SU-DHL-6 (cell line): ENCODE results near the gene ASTN2.

Experiments
- H2AFZ ChIP-seq: fragments of 200-600 bp; sonication (generic); 2 replicates; pipeline ENCODE4 v1.6.1; 2014; ENCODE audit warnings: low read depth, mild to moderate bottlenecking, moderate library complexity, mixed read lengths, antibody characterized with exemption, low read length; ENCODE audit not compliant: severe bottlenecking
- H3F3A ChIP-seq: fragments of 200-600 bp; shearing (Covaris generic); 2 replicates; pipeline ENCODE4 v1.6.0; 2016; ENCODE audit warnings: antibody characterized with exemption, mild to moderate bottlenecking; ENCODE audit not compliant: insufficient read depth
- H3K27ac ChIP-seq: fragments of 200-600 bp; sonication (generic); 2 replicates; pipeline ENCODE4 v1.5.1; 2016; ENCODE audit warnings: low read depth, mild to moderate bottlenecking, low read length, moderate library complexity, mixed read lengths
- H3K27me3 ChIP-seq: fragments of 200-600 bp; sonication (generic), shearing (Covaris generic); 2 replicates; pipeline ENCODE4 v1.6.0; 2014; ENCODE audit warnings: mild to moderate bottlenecking, low read length
- H3K36me3 ChIP-seq: fragments of 200-600 bp; sonication (generic); 2 replicates; pipeline ENCODE4 v1.6.1; 2014; ENCODE audit warnings: mild to moderate bottlenecking, low read length, mixed read lengths
- H3K4me2 ChIP-seq: fragments of 300-600, 200-600 bp; shearing (Covaris generic), sonication (generic); 2 replicates; pipeline ENCODE4 v1.6.0; 2014; ENCODE audit warnings: low read length, low read depth, mild to moderate bottlenecking; ENCODE audit not compliant: poor library complexity, severe bottlenecking
- H3K4me3 ChIP-seq: fragments of 200-600 bp; sonication (generic); 2 replicates; pipeline ENCODE4 v1.5.1; 2014; ENCODE audit warnings: antibody characterized with exemption, low read length, mild to moderate bottlenecking, mixed read lengths; ENCODE audit not compliant: insufficient read depth, poor library complexity, severe bottlenecking
- H3K79me2 ChIP-seq: fragments of 200-600 bp; sonication (generic); 2 replicates; pipeline ENCODE4 v1.6.1; 2014; ENCODE audit warnings: mild to moderate bottlenecking, low read length, moderate library complexity; ENCODE audit not compliant: insufficient read depth
- H3K9ac ChIP-seq: fragments of 200-600 bp; sonication (generic); 2 replicates; pipeline ENCODE4 v1.7.0; 2014; ENCODE audit warnings: mild to moderate bottlenecking, low read length
- H3K9me2 ChIP-seq: fragments of 200-600 bp; sonication (generic); replicated peaks from 2 replicates; pipeline ENCODE4 v1.6.1; 2014; ENCODE audit warnings: low read length; ENCODE audit not compliant: insufficient read depth
- H3K9me3 ChIP-seq: fragments of 200-600 bp; sonication (generic); 2 replicates; pipeline ENCODE4 v1.6.1; 2014; ENCODE audit warnings: low read length, mixed read lengths; ENCODE audit not compliant: insufficient read depth
- H4K20me1 ChIP-seq: fragments of 200-600 bp; sonication (generic); 2 replicates; pipeline ENCODE4 v1.6.1; 2014; ENCODE audit warnings: low read depth, mild to moderate bottlenecking, antibody characterized with exemption, low read length, moderate library complexity, mixed read lengths
- CTCF ChIP-seq: fragments of 200-600 bp; sonication (generic); IDR thresholded peaks from one replicate; pipeline ENCODE4 v1.5.1; 2017; ENCODE audit warnings: antibody characterized with exemption, mild to moderate bottlenecking, low read length, moderate library complexity; ENCODE audit not compliant: insufficient read depth, poor library complexity, severe bottlenecking
- EZH2phosphoT487 ChIP-seq: fragments of 200-600 bp; sonication (generic), shearing (Covaris generic); conservative IDR thresholded peaks from 2 replicates; pipeline ENCODE4 v1.6.1; 2018; ENCODE audit warnings: mild to moderate bottlenecking, antibody characterized with exemption, low read length, moderate library complexity, mixed read lengths

ASTN2 gene

GRCh38 chr9:117214416-117214815 lies 200.4 kb downstream of the ASTN2 start:
- TF ChIP-seq CTCF (no peak), EZH2phosphoT487 (no peak)
- no peaks in the 10 kb centered on the region for H3K9me3 ChIP-seq
- no peaks in the 10 kb centered on the region for H4K20me1 ChIP-seq
- H3K36me3 ChIP-seq: no peaks in the 10 kb centered on the region
- no peak overlapping the region for H2AFZ ChIP-seq
- no peaks in the 10 kb centered on the region for H3K27me3 ChIP-seq
- no peak overlapping the region for H3K4me3 ChIP-seq
- no peaks in the 10 kb centered on the region for H3K79me2 ChIP-seq
- H3F3A ChIP-seq: no peaks in the 10 kb centered on the region
- H3K9me2 ChIP-seq: no peaks in the 10 kb centered on the region
- H3K27ac ChIP-seq: no peak overlapping the region
- no peak overlapping the region for H3K4me2 ChIP-seq
- H3K9ac ChIP-seq: no peak overlapping the region

- Histone ChIP-seq H4K20me1 (no peaks in the 10 kb centered on the region), H3K27me3 (no peaks in the 10 kb centered on the region), H3K27ac (no peak overlapping the region), H3F3A (no peaks in the 10 kb centered on the region), H3K36me3 (no peaks in the 10 kb centered on the region), H3K79me2 (no peaks in the 10 kb centered on the region), H3K9me2 (no peaks in the 10 kb centered on the region), H3K4me3 (no peak overlapping the region), H3K9me3 (no peaks in the 10 kb centered on the region), H3K4me2 (no peak overlapping the region), H2AFZ (no peak overlapping the region), H3K9ac (no peak overlapping the region)
- TF ChIP-seq CTCF (no peak), EZH2phosphoT487 (no peak)
Measured at GRCh38 chr9:117211280-117211679, 203.6 kb downstream of the ASTN2 start.

GRCh38 chr9:117205806-117206205 lies 209.1 kb downstream of the ASTN2 start:
- H2AFZ ChIP-seq: no peak overlapping the region
- no peak overlapping the region for H3K27ac ChIP-seq
- no peak overlapping the region for H3K4me2 ChIP-seq
- no peaks in the 10 kb centered on the region for H3K79me2 ChIP-seq
- no peaks in the 10 kb centered on the region for H3K36me3 ChIP-seq
- no peaks in the 10 kb centered on the region for H4K20me1 ChIP-seq
- no peaks in the 10 kb centered on the region for H3F3A ChIP-seq
- TF ChIP-seq CTCF: no peak
- no peak for TF ChIP-seq EZH2phosphoT487
- H3K9me3 ChIP-seq: no peaks in the 10 kb centered on the region
- no peaks in the 10 kb centered on the region for H3K9me2 ChIP-seq
- no peaks in the 10 kb centered on the region for H3K27me3 ChIP-seq
- no peak overlapping the region for H3K4me3 ChIP-seq
- H3K9ac ChIP-seq: no peak overlapping the region
